Calu3 (cell line): ENCODE results near the gene TAPBPL. TPM values are rescaled to one million over a fixed set of nuclear protein-coding genes. Genes with fewer than 3 reads are reported as not detected.
"Not testable (repeated sequence)": the region's sequence is repeated elsewhere in the genome, so short reads cannot be mapped to it uniquely, and the experiment has no call there.

Source experiments
- BruUV-seq: library from RNA; stranded (reverse); fragments of 400-500 nt; replicated peaks from 2 replicates; lab custom pipeline; 2021; lab: Mats Ljungman, UMichigan
- CTCF ChIA-PET: fragments of 300-600 bp; sonication (Branson Sonifier 250); formaldehyde crosslinking; loops from one replicate; lab custom pipeline; 2022; ENCODE audit warnings: antibody characterized with exemption; lab: Charles Lee
- DNase-seq: peaks from one replicate; pipeline ENCODE4 v3.0.0; 2022
- H3K27ac Mint-ChIP-seq: one replicate; pipeline ENCODE4 v1.8.0; 2022; ENCODE audit warnings: mixed read lengths; ENCODE audit not compliant: unreplicated experiment
- H3K27me3 Mint-ChIP-seq: one replicate; pipeline ENCODE4 v1.8.0; 2022; ENCODE audit warnings: mixed read lengths; ENCODE audit not compliant: unreplicated experiment
- H3K36me3 Mint-ChIP-seq: one replicate; pipeline ENCODE4 v1.8.0; 2022; ENCODE audit warnings: mild to moderate bottlenecking, moderate library complexity, mixed read lengths; ENCODE audit not compliant: insufficient read depth, unreplicated experiment
- H3K4me1 Mint-ChIP-seq: one replicate; pipeline ENCODE4 v1.8.0; 2022; ENCODE audit warnings: mild to moderate bottlenecking, low read depth, mixed read lengths; ENCODE audit not compliant: unreplicated experiment
- H3K4me3 Mint-ChIP-seq: one replicate; pipeline ENCODE4 v1.8.0; 2022; ENCODE audit warnings: mild to moderate bottlenecking, low read depth, moderate library complexity, mixed read lengths; ENCODE audit not compliant: unreplicated experiment
- H3K9me3 Mint-ChIP-seq: one replicate; pipeline ENCODE4 v1.8.0; 2022; ENCODE audit warnings: low read depth, mixed read lengths; ENCODE audit not compliant: unreplicated experiment
- CTCF ChIP-seq: fragments of 200-600 bp; IDR thresholded peaks from one replicate; pipeline ENCODE4 v1.8.0; 2022; ENCODE audit warnings: antibody characterized with exemption; ENCODE audit not compliant: unreplicated experiment
- intact Hi-C: fragments of 100-400 bp; cut with micrococcal nuclease; formaldehyde crosslinking; loops from one replicate; pipeline ENCODE4 v1.10.0; 2022; ENCODE audit not compliant: unreplicated experiment
- total RNA-seq: library from RNA; stranded (reverse); gene quantifications from 2 replicates; pipeline ENCODE4 v1.2.3, GENCODE V29; 2022

Gene TAPBPL
- total RNA-seq, 1 experiment from 2014 or later = 28.0 TPM

GRCh38 chr12:6465467-6466183, 13.8 kb downstream of the TAPBPL start:
- no peak overlapping the region for H3K27ac Mint-ChIP-seq
- DNase-seq = peak; percentile 63
- peak; percentile 74 for TF ChIP-seq CTCF
- CTCF ChIA-PET = interaction anchor here (0.6 to 1.7 kb wide), 16 partner anchors 13 to 524 kb away, joined by 3 to 21 read pairs (median 3); partner anchors contain the start of gene MRPL51
- H3K9me3 Mint-ChIP-seq = no peaks in the 10 kb centered on the region
- BruUV-seq = no TSS peak
- H3K4me1 Mint-ChIP-seq = peaks cover 10% of the 10 kb centered on the region
- H3K4me3 Mint-ChIP-seq = no peak overlapping the region
- intact Hi-C loops = loop anchor here (1.0 to 5.0 kb wide), 2 partner anchors 42 to 128 kb away; no protein-coding TSS in a partner anchor
- H3K27me3 Mint-ChIP-seq = no peaks in the 10 kb centered on the region
- H3K36me3 Mint-ChIP-seq = peaks cover 52% of the 10 kb centered on the region

DNA sequence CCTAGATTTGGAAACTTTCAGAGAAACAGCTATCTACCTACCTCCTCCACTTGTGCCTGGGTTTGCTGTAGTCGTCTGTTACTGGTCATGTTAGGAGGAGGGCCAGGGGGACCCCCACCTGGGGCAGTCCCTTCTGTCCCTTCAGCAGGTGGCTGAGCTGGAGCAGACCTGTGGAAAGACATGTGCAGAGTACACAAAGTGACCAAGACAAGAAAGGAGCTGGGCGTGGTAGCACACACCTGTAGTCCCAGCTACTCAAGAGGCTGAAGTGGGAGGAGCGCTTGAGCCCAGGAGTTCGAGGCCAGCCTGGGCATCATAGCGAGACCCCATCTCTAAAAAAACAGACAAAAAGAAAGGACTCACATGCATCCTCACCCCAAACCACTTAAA, 14.3 kb downstream of the TAPBPL start:
- no peaks in the 10 kb centered on the region for H3K27me3 Mint-ChIP-seq
- TF ChIP-seq CTCF = no peak
- intact Hi-C loops = loop anchor here (5.0 kb wide), 1 partner anchor 129 kb away; no protein-coding TSS in a partner anchor
- BruUV-seq = no TSS peak
- DNase-seq = no peak
- no peak overlapping the region for H3K4me3 Mint-ChIP-seq
- CTCF ChIA-PET = interaction anchor here (0.6 to 1.7 kb wide), 6 partner anchors 44 to 205 kb away, joined by 3 to 21 read pairs (median 6); no protein-coding TSS in a partner anchor
- peaks cover 53% of the 10 kb centered on the region for H3K36me3 Mint-ChIP-seq
- no peaks in the 10 kb centered on the region for H3K9me3 Mint-ChIP-seq
- no peak overlapping the region for H3K27ac Mint-ChIP-seq
- H3K4me1 Mint-ChIP-seq = peaks cover 15% of the 10 kb centered on the region

GRCh38 chr12:6466751-6467150, 14.9 kb downstream of the TAPBPL start:
- Mint-ChIP-seq H3K36me3 (peaks cover 53% of the 10 kb centered on the region), H3K4me1 (peaks cover 18% of the 10 kb centered on the region)
- not testable (repeated sequence) for BruUV-seq, H3K27me3 Mint-ChIP-seq, DNase-seq, H3K27ac Mint-ChIP-seq, H3K9me3 Mint-ChIP-seq, H3K4me3 Mint-ChIP-seq
- intact Hi-C loops = loop anchor here (5.0 kb wide), 1 partner anchor 129 kb away; no protein-coding TSS in a partner anchor
- CTCF ChIA-PET = interaction anchor here (1.7 kb wide), 1 partner anchor 140 kb away, joined by 10 read pairs; no protein-coding TSS in a partner anchor

DNA sequence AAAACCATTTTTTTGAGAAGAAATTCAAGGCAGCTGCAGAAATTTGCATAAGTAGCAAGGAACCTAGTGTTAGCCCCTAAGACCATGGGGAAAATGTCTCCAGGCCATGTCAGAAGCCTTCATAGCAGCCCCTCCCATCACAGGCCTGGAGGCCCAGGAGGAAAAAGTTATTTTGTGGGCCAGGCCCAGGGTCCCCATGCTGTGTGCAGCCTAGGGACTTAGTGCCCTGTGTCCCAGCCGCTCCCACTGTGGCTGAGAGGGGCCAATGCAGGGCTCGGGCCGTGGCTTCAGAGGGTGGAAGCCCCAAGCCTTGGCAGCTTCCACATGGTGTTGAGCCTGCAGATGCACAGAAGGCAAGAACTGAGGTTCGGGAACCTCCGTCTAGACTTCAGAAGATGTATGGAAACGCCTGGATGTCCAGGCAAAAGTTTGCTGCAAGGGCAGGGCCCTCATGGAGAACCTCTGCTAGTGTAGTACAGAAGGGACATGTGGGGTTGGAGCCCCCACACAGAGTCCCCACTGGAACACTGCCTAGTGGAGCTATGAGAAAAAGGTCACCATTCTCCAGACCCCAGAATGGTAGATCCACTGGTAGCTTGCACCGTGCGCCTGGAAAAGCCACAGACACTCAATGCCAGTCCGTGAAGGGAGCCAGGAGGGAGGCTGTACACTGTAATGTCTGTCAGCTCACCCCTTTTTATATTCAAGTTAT, 15.9 kb downstream of the TAPBPL start:
- Mint-ChIP-seq H3K4me1 (peaks cover 18% of the 10 kb centered on the region), H3K36me3 (peaks cover 43% of the 10 kb centered on the region)
- CTCF ChIA-PET, H3K27ac Mint-ChIP-seq, DNase-seq, H3K27me3 Mint-ChIP-seq, H3K4me3 Mint-ChIP-seq, H3K9me3 Mint-ChIP-seq, BruUV-seq: not testable (repeated sequence)
- intact Hi-C loops = loop anchor here (5.0 kb wide), 1 partner anchor 130 kb away; no protein-coding TSS in a partner anchor

GRCh38 chr12:6468283-6468575, 16.4 kb downstream of the TAPBPL start:
- Mint-ChIP-seq H3K4me1 (peaks cover 18% of the 10 kb centered on the region), H3K27me3 (no peaks in the 10 kb centered on the region), H3K36me3 (peaks cover 41% of the 10 kb centered on the region), H3K9me3 (no peaks in the 10 kb centered on the region), H3K4me3 (no peak overlapping the region), H3K27ac (no peak overlapping the region)
- TF ChIP-seq CTCF = no peak
- no peak for DNase-seq
- intact Hi-C loops = loop anchor here (5.0 kb wide), 1 partner anchor 131 kb away; no protein-coding TSS in a partner anchor
- CTCF ChIA-PET = no interaction called here
- BruUV-seq = no TSS peak
